ENCODE measurements around the gene DDX39A.
"Not testable (repeated sequence)": the region's sequence is repeated elsewhere in the genome, so short reads cannot be mapped to it uniquely, and the experiment has no call there.

The DDX39A gene

GRCh38 chr19:14419106-14419813, at the start of gene DDX39A:
TSS of gene DDX39A (minus strand) at chr19:14419341. CDS start at chr19:14413220, 6,121 bp downstream.
- Mint-ChIP-seq H3K27ac (peak within 1 kb of the TSS; percentile 100), H3K4me1 (peaks cover 33% of the 10 kb centered on the region), H3K27me3 (no peaks in the 10 kb centered on the region), H3K4me3 (peak within 1 kb of the TSS; percentile 99), H3K36me3 (peaks cover 19% of the 10 kb centered on the region), H3K9me3 (no peaks in the 10 kb centered on the region)

GRCh38 chr19:14467816-14468215, 48.7 kb upstream of the DDX39A start:
- Mint-ChIP-seq H3K27ac (no peak overlapping the region), H3K9me3 (no peaks in the 10 kb centered on the region), H3K36me3 (peaks cover 2% of the 10 kb centered on the region), H3K4me1 (peaks cover 2% of the 10 kb centered on the region), H3K27me3 (peaks cover under 1% of the 10 kb centered on the region), H3K4me3 (no peak overlapping the region)

- Mint-ChIP-seq H3K27me3 (no peaks in the 10 kb centered on the region), H3K27ac (peak overlapping the region; percentile 65), H3K36me3 (peaks cover 2% of the 10 kb centered on the region), H3K9me3 (no peaks in the 10 kb centered on the region), H3K4me3 (no peak overlapping the region), H3K4me1 (no peaks in the 10 kb centered on the region)
Observed at GRCh38 chr19:14467391-14467790, 48.2 kb upstream of the DDX39A start.

- Mint-ChIP-seq H3K27me3 (no peaks in the 10 kb centered on the region), H3K4me1 (no peaks in the 10 kb centered on the region), H3K4me3 (no peak overlapping the region), H3K9me3 (no peaks in the 10 kb centered on the region), H3K36me3 (peaks cover 6% of the 10 kb centered on the region), H3K27ac (no peak overlapping the region)
Observed at GRCh38 chr19:14463747-14464146, 44.6 kb upstream of the DDX39A start.

GRCh38 chr19:14462401-14462800, 43.3 kb upstream of the DDX39A start:
- H3K36me3 Mint-ChIP-seq, H3K27ac Mint-ChIP-seq, H3K4me1 Mint-ChIP-seq, H3K4me3 Mint-ChIP-seq, H3K27me3 Mint-ChIP-seq, H3K9me3 Mint-ChIP-seq: not testable (repeated sequence)

- Mint-ChIP-seq H3K27me3 (no peaks in the 10 kb centered on the region), H3K9me3 (no peaks in the 10 kb centered on the region), H3K4me1 (peaks cover 1% of the 10 kb centered on the region), H3K4me3 (no peak overlapping the region), H3K36me3 (peaks cover 7% of the 10 kb centered on the region), H3K27ac (peak overlapping the region; percentile 78)
Observed at GRCh38 chr19:14460935-14461334, 41.8 kb upstream of the DDX39A start.

- H3K4me3 Mint-ChIP-seq, result no peak overlapping the region
- no peaks in the 10 kb centered on the region for H3K9me3 Mint-ChIP-seq
- H3K27ac Mint-ChIP-seq, result no peak overlapping the region
- peaks cover 8% of the 10 kb centered on the region for H3K36me3 Mint-ChIP-seq
- no peaks in the 10 kb centered on the region for H3K27me3 Mint-ChIP-seq
- H3K4me1 Mint-ChIP-seq, result peaks cover 3% of the 10 kb centered on the region
Observed at GRCh38 chr19:14459703-14460102, 40.6 kb upstream of the DDX39A start.

- H3K4me3 Mint-ChIP-seq, H3K9me3 Mint-ChIP-seq, H3K27me3 Mint-ChIP-seq, H3K27ac Mint-ChIP-seq: not testable (repeated sequence)
- H3K36me3 Mint-ChIP-seq, result peaks cover 10% of the 10 kb centered on the region
- peaks cover 22% of the 10 kb centered on the region for H3K4me1 Mint-ChIP-seq
Observed at GRCh38 chr19:14452303-14452702, 33.2 kb upstream of the DDX39A start.

GRCh38 chr19:14450876-14451275, 31.7 kb upstream of the DDX39A start:
- Mint-ChIP-seq H3K36me3 (peaks cover 16% of the 10 kb centered on the region), H3K4me3 (no peak overlapping the region), H3K9me3 (no peaks in the 10 kb centered on the region), H3K27me3 (no peaks in the 10 kb centered on the region), H3K27ac (no peak overlapping the region), H3K4me1 (peaks cover 20% of the 10 kb centered on the region)

GRCh38 chr19:14450168-14450874, 31.2 kb upstream of the DDX39A start:
- Mint-ChIP-seq H3K27me3 (no peaks in the 10 kb centered on the region), H3K27ac (no peak overlapping the region), H3K4me3 (no peak overlapping the region), H3K9me3 (no peaks in the 10 kb centered on the region), H3K4me1 (peaks cover 18% of the 10 kb centered on the region), H3K36me3 (peaks cover 16% of the 10 kb centered on the region)

- H3K27me3 Mint-ChIP-seq, result no peaks in the 10 kb centered on the region
- peaks cover 23% of the 10 kb centered on the region for H3K4me1 Mint-ChIP-seq
- no peaks in the 10 kb centered on the region for H3K9me3 Mint-ChIP-seq
- no peak overlapping the region for H3K4me3 Mint-ChIP-seq
- peak overlapping the region; percentile 76 for H3K27ac Mint-ChIP-seq
- peaks cover 14% of the 10 kb centered on the region for H3K36me3 Mint-ChIP-seq
Observed at GRCh38 chr19:14449321-14449720, 30.2 kb upstream of the DDX39A start.

GRCh38 chr19:14446336-14447036, 27.3 kb upstream of the DDX39A start:
- Mint-ChIP-seq H3K27me3 (no peaks in the 10 kb centered on the region), H3K4me1 (peaks cover 30% of the 10 kb centered on the region), H3K4me3 (no peak overlapping the region), H3K36me3 (peaks cover 18% of the 10 kb centered on the region), H3K27ac (no peak overlapping the region), H3K9me3 (no peaks in the 10 kb centered on the region)

- Mint-ChIP-seq H3K4me1 (peaks cover 39% of the 10 kb centered on the region), H3K36me3 (peaks cover 15% of the 10 kb centered on the region), H3K27ac (no peak overlapping the region), H3K9me3 (no peaks in the 10 kb centered on the region), H3K4me3 (no peak overlapping the region), H3K27me3 (no peaks in the 10 kb centered on the region)
Observed at GRCh38 chr19:14443632-14444216, 24.6 kb upstream of the DDX39A start.

GRCh38 chr19:14442891-14443631, 23.9 kb upstream of the DDX39A start:
- H3K27ac Mint-ChIP-seq, result no peak overlapping the region
- H3K36me3 Mint-ChIP-seq, result peaks cover 15% of the 10 kb centered on the region
- no peaks in the 10 kb centered on the region for H3K27me3 Mint-ChIP-seq
- no peak overlapping the region for H3K4me3 Mint-ChIP-seq
- no peaks in the 10 kb centered on the region for H3K9me3 Mint-ChIP-seq
- peaks cover 41% of the 10 kb centered on the region for H3K4me1 Mint-ChIP-seq
